NOMO-1 treated with dmso at 0.1 percent for 144 hours (cell line): ENCODE measurements around the gene STK31.
"Not testable (repeated sequence)": the region's sequence is repeated elsewhere in the genome, so short reads cannot be mapped to it uniquely, and the experiment has no call there.

Experiments used
- DNase-seq: peaks from one replicate; lab custom pipeline; 2025; ENCODE audit not compliant: unreplicated experiment; lab: John Stamatoyannopoulos, UW

The STK31 gene

GRCh38 chr7:23713285-23714149, 3.5 kb downstream of the STK31 start:
- no peak for DNase-seq

- DNase-seq = no peak
These were observed 4.1 kb downstream of the STK31 start for GRCh38 chr7:23714150-23714464.

DNA sequence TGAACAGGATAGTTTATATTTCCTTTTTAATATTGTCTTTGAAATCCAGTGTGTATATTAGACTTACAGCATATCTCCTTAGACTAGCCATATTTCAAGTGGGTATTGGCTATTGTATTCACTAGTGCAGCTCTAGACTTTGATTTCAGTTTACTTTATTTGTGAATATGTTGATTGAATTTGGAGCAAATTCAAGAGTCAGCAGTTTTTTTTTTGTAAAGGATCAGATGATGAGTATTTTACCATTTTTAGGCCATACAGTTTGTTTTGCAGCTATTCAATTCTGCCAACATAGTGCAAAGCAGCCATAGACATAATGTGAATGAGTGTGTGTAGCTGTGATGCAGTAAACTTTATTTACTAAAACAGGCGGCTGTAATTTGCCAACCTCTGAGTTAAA, 4.6 kb downstream of the STK31 start:
- no peak for DNase-seq

DNA sequence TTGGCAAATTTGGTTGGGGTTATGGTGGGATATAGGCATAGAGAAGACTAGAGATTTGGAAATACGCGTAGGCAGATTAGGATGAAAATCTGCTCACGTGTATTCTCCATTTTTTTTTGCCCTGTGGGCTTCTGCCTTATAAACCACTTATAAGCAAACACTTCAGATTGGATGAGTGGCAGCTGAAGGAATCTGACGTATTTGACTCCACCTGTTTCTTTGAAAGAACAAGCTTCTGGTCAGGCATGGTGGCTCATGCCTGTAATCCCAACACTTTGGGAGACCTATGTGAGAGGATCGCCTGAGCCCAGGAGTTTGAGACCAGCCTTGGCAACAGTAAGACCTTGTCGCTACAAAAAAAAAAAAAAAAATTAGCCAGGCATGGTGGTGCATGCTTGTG, 5.1 kb downstream of the STK31 start:
- DNase-seq = no peak

GRCh38 chr7:23717788-23718187, 7.8 kb downstream of the STK31 start:
- DNase-seq = no peak

- DNase-seq = no peak
These were observed 11.4 kb downstream of the STK31 start for GRCh38 chr7:23721456-23721855.

DNA sequence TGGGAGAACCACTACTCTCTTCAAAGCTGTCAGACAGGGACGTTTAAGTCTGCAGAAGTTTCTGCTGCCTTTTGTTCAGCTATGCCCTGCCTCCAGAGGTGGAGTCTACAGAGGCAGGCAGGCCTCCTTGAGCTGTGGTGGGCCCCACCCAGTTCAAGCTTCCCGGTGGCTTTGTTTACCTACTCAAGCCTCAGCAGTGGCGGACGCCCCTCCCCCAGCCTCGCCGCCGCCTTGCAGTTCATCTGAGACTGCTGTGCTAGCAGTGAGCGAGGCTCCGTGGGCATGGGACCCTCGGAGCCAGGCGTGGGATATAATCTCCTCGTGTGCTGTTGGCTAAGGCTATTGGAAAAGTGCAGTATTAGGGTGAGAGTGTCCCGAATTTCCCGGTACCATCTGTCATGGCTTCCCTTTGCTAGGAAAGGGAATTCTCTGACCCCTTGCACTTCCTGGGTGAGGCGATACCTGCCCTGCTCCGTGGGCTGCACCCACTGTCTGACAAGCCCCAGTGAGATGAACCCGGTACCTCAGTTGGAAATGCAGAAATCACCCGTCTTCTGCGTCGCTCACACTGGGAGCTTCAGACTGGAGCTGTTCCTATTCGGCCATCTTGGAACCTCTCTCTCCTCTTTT, 12.7 kb downstream of the STK31 start:
- DNase-seq = not testable (repeated sequence)

DNA sequence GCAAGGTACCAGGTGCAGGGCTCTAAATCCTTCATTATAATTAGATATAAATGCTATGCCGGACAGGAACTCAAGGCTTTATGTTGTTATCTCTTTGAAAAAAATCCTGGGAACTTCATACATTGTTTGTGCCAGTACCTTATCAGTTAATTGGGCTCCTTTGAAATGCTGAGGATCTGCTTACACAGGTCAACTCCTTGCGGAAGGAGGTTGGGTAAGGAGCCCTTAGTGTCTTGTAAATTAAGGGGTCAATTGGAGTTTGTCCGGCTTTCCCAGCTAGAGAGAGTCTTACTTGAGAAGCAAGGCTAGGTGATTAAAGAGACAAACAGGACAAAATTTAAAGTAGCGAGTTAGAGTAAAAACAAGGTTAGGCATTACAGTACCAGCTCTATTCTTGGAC, 14.1 kb downstream of the STK31 start:
- not testable (repeated sequence) for DNase-seq

DNA sequence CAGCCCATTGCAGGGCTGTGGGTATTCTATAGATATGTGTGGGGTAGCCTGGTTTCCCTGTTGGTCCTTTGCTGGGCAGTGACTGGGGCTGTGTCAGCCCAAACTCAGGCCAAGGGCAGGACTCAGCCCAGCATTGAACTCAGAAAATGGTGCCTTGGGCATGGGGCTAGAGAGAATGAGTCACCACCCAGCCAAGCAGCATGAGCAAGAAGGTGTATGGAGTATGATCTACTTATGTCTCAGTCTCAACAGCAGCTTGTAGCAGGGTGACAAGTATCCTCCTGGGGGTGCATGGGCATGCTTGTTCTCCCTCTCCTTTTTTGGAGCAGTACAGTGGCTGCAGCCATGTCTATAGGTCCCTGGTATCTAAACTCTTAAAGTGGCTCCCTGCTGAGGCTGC, 32.0 kb downstream of the STK31 start:
- DNase-seq = no peak

- DNase-seq = no peak
These were observed 33.2 kb downstream of the STK31 start for GRCh38 chr7:23743226-23743625.

DNA sequence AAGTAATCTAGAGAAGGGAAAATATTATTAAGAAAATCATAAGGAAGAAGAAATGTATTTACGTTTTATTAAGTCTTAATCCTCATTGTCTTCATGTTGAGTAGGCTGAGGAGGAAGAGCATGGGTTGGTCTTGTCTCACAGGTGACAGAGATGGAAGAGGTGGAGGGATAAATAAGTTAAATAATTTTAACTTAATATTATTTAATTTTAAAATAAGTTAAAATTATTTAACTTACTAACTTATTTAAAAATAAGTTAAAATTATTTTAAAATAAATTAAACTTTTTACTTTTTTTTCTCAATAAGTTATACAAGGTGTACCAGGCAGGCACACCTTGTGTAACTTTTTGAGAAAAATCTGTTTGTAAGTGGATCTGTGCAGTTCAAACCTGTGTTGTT, 36.6 kb downstream of the STK31 start:
- DNase-seq = no peak

- no peak for DNase-seq
These were observed 41.8 kb downstream of the STK31 start for GRCh38 chr7:23751852-23752251.

GRCh38 chr7:23758839-23759238, 48.8 kb downstream of the STK31 start:
- not testable (repeated sequence) for DNase-seq

- no peak for DNase-seq
These were observed 49.8 kb downstream of the STK31 start for GRCh38 chr7:23759671-23760391.

DNA sequence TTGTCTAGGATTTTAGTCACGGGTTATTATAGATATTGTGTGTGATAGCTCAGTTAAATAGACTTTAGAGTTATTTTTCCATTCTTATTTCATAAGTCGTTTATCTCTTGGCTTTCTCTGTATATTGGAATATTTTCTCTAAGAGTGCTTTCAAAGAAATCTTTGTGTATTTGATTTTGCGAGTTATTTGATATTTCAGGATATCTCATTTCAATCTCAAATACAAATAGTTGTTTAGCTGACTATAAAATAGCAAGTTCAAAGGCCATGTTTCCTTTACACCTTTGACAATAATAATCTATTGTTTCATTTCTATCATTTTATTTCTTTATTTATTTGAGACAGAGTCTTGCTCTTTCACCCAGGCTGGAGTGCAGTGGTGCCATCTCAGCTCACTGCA, 55.9 kb downstream of the STK31 start:
- DNase-seq = no peak

GRCh38 chr7:23767514-23767913, 57.5 kb downstream of the STK31 start:
- DNase-seq = no peak

GRCh38 chr7:23768022-23768421, 58.0 kb downstream of the STK31 start:
- DNase-seq = no peak

GRCh38 chr7:23779185-23779800, 69.3 kb downstream of the STK31 start:
- DNase-seq = not testable (repeated sequence)

GRCh38 chr7:23783115-23783514, 73.1 kb downstream of the STK31 start:
- no peak for DNase-seq

DNA sequence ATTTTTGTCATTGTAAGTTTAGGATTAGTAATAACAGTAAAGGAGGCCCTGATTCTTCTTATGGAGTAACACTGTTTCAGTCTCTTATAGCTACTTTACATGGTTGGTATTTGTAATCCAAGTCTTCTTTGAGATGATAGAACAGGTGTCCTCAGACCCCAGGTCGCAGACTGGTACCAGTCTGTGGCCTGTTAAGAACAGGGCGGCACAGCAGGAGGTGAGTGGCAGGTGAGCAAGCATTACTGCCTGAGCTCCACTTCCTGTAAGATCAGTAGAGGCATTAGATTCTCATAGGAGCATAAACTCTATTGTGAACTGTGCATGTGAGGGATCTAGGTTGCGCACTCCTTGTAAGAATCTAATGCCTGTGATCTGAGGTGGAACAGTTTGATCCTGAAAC, 77.3 kb downstream of the STK31 start:
- DNase-seq = no peak

GRCh38 chr7:23788843-23789242, 78.8 kb downstream of the STK31 start:
- no peak for DNase-seq

GRCh38 chr7:23791721-23792120, 81.7 kb downstream of the STK31 start:
- DNase-seq = no peak
